ENCODE data around the gene TDG.
"Not testable (repeated sequence)": the region's sequence is repeated elsewhere in the genome, so short reads cannot be mapped to it uniquely, and the experiment has no call there.

Gene TDG

GRCh38 chr12:104022786-104023185 lies 57.1 kb downstream of the TDG start:
- DNase-seq (ENCODE audit: low spot score), result no peak

- DNase-seq (ENCODE audit: low spot score), result no peak
Observed at GRCh38 chr12:104023710-104024109, 58.0 kb downstream of the TDG start.

GRCh38 chr12:104024348-104024747 lies 58.7 kb downstream of the TDG start:
- DNase-seq (ENCODE audit: low spot score), result no peak

GRCh38 chr12:104025771-104026170 lies 60.1 kb downstream of the TDG start:
- no peak for DNase-seq (ENCODE audit: low spot score)

- no peak for DNase-seq (ENCODE audit: low spot score)
Observed at GRCh38 chr12:104026841-104027599, 61.3 kb downstream of the TDG start.

- not testable (repeated sequence) for DNase-seq (ENCODE audit: low spot score)
Observed at GRCh38 chr12:104030596-104030995, 64.9 kb downstream of the TDG start.

GRCh38 chr12:104036143-104036542 lies 70.5 kb downstream of the TDG start:
- DNase-seq (ENCODE audit: low spot score), result not testable (repeated sequence)

Measured in CD4-positive, alpha-beta T cell treated with Interleukin-15 for 4 hours (primary cell).